NCI-H2196 (cell line): ENCODE data around the gene ANKRD11.
"Not testable (repeated sequence)": the region's sequence is repeated elsewhere in the genome, so short reads cannot be mapped to it uniquely, and the experiment has no call there.

Source experiments
- DNase-seq: peaks from one replicate; lab custom pipeline; 2025; ENCODE audit not compliant: unreplicated experiment; lab: John Stamatoyannopoulos, UW

Gene ANKRD11

DNA sequence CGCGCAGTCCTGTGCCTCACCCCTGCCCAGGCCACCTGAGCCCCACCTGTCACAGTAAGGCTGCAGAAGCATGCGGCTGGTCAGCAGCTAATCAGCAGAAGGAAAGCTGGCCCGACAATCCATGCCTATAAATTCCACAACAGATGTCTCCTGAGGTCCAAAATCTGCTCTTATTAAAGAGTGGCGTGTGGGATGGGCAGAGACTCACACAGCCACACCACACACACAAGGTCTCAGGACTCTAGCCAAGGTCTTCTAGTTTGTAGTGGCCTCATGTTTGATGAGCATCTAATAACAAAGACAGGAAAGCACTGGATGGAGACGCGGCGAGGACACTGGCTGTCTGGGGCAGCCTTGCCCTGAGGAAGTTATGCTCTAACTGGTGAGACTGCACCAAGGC lies 55.9 kb downstream of the ANKRD11 start:
- DNase-seq, result no peak

DNA sequence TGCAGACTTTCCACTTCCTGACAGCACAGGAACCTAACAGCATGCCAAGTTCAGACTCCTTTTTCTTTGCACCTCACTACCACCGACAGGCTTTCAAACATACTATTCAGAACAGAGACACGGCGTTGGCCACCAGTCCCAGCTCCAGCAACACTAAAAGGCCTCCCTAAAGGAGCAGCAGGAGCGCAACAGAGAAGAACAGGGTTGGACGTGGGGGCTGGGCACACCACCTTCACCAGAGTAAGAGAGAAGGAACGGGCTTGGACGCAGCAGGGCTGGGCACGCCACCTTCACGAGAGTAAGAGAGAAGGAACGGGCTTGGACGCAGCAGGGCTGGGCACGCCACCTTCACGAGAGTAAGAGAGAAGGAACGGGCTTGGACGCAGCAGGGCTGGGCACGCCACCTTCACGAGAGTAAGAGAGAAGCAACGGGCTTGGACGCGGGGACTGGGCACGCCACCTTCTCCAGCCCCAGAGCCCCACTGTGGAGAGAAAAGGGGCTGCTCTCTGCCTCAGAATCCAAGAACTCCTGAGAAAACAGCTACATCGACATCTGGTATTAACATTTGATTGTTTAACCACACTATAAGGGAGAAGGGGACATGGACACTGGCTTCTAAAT lies 56.9 kb downstream of the ANKRD11 start:
- DNase-seq, result not testable (repeated sequence)

DNA sequence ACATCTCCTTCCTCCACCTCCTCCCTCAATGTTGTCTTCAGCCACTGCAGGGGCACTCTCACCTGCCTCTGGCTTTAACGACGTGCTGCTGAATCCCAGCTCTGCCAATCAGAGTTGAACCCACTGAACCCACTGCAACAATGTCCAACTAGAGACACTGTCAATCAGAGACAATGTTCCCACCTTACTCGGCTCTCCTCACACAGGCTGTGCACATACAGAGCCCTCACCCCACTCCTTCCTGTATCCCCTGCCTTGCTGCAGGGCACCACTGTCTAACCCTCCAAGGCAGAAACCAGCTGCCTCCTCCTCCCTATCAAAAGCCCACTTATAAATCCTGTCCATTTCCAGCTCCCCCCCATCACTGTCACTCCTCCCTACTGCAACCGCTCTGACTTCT lies 58.7 kb downstream of the ANKRD11 start:
- no peak for DNase-seq

DNA sequence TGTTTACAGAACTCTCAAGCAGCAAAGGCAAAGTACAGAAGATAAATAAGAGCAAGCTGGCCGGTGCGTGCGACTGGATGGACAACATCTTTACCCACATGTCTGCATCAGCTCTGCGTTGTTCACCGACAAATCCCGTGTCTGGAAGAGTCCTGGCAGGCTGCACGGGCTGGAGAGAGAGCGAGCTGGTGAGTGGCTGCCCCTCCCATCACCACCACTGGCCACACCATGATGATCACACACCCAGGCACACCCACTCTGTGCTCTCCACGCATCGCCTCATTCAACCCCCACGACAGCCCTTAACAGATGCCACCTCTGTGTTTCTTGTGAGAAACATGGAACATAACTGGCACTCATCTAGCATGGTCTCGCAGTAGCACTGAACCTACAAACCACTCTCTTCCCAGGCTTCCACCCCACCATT lies 59.2 kb downstream of the ANKRD11 start:
- DNase-seq, result peak; percentile 25

DNA sequence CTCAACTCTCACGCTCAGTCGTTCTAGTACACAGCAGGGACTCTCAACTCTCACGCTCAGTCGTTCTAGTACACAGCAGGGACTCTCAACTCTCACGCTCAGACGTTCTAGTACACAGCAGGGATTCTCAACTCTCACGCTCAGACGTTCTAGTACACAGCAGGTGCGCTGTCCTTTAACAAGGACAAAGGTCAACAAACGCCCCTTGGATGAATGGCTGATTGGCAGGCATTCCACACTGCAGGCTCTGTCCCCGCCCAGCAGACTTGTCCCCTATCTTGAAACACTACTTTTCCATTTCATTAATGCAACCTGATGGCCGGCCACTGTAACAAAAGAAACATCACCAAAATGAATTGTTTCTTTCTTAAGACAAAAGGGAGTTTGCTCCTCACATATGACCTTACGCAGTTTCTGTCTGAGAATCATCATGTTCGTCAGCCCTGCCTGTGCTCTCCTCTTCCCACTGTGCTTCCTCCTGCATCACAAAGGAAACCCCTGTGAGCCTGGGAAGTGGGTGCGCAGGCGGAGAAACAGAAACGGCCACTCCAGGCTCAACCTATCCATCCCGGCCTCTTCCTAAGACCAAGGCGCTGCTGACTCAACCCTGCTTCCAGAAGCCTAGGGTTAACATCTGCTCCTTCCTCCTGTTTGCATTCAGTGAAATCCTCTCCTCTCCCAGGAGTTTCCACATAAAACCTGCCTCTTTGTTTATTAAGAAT lies 59.8 kb downstream of the ANKRD11 start:
- no peak for DNase-seq

DNA sequence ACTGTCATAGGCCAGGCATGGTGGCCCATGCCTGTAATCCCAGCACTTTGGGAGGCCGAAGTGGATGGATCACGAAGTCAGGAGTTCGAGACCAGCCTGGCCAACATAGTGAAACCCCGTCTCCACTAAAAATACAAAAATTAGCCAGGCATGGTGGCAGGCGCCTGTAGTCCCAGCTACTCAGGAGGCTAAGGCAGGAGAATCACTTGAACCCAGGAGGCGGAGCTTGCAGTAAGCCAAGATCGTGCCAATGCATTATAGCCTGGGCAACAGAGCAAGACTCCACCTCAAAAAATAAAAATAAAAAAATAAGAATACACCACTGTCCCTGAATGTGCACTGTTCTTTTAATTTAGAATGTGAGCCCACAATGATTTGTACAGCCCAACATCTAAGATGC lies 61.8 kb downstream of the ANKRD11 start:
- not testable (repeated sequence) for DNase-seq

DNA sequence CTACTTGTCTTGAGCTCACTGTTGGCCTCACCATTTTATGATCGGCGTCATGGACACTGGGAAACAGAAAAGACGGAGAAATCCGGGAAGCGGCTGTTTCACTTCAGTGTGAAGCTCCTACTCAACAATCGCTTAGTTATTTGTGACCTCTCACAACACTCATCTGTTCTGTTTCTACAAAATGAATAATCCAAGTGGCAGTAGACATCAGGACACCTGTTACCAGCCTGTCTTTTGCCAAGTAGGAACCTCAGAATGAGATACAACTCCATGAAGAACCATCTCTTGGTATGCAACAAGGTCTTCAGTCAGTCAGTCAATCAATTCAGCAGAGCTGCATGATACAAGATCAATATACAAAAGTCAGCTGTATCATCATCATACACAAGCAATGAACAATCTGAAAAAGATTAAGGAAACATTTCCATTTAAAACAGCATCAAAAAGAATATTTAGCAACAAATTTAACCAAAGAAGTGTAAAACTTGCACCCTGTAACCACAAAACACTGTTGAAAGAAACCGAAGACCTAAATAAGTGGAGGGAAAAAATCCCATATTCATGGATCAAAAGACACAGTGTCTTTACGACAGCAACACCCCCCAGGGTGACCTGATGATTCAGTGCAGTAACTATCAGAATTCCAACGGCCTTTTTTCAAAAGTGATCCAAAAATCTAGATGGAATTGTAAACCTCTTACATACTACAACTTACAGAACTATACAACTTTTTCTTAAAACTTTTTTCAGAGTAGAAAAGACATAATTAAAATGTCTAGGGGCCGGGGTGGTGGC lies 63.4 kb downstream of the ANKRD11 start:
- no peak for DNase-seq

DNA sequence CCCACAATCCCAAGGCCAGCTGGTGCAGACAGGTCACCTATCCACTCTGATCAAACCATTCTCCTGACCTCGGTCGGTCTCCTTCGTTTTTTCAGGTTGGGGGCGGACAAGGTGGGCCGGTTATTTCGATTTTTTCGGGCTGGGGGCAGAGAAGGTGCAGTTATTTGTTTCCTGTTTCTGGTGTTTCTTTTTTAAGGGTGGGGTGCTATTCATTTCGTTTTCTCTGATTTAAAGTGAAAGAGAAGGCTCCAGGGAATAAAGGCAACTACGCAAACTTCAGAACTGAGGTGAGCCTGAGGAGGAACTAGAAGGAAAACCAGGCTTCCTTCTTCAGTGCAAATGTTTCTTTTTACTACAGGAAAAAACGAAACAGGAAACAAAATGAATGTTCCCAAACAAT lies 64.8 kb downstream of the ANKRD11 start:
- no peak for DNase-seq

DNA sequence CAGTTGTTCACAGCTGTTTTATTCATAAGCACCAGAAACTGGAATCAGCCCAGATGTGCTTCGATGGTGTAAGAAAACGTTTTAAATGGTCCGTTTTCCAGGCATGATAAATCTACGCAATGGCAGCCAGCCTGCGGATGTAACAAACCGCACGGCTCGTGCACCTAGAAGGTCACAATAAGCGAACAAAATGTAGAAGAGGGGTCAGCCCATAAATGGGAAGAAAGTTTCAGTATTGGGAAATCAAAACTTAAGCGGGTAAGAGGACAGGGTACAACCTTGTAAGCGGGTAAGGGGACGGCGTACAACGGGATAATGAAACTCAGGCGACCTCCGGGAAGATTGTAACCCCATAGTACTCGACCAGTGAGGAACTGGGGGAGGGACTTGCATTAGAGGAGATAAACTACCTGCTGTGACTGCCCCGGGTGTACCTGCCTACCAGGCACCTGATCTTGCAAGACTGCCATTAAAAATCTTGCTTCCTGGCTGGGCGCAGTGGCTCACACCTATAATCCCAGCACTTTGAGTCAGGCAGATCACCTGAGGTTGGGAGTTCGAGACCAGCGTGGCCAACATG lies 66.6 kb downstream of the ANKRD11 start:
- DNase-seq, result no peak

DNA sequence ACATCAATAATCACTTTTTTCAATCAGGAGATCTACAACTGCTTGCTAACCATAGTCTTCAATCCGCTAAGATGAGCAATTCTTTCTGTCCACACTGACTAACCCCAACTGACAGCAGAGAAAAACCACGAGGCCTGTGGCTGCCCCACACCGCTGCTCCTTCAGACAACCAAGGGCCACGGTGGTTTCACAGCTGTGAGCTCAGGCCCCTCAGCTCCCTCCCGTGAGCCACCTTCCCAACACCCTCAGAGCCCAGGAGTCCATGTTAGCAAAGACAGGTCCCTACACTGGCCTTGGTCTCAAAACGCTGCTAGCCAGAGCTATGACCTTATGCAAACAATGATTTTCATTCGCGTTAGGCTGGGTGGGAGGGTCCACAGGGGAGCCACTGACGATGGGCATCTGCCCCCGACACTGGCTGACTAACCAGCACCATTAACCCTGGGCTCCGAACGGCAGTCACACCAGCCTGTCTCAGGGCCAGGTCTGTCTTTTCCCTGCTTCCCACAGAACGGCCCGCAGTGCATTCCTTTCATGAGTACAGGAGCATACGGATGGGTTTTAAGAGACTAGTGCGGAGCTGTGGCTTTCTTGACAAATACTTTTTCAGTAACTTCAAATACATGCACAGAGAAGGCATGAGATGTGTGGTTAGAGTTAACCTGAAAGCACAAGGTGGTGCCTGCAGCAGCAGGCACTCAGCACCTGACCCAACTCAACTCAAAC lies 67.3 kb downstream of the ANKRD11 start:
- no peak for DNase-seq

DNA sequence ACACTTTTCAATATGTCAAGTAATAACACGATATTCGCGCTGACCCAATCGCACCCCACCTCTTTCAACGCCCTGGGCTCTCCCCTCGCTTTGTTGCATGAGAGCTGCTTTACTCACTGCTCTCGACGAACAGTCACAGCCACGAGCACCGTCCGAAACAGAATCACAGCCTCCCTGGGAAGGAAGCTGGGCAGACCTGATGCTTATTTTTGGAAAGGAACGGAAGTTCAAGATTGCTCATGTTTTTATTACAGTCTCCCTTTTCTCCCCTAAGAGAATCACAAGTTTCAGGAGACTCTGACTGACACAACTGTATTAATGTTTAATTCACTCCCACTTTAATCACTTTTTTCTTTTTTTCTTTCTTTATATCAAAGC lies 67.8 kb downstream of the ANKRD11 start:
- DNase-seq, result no peak

DNA sequence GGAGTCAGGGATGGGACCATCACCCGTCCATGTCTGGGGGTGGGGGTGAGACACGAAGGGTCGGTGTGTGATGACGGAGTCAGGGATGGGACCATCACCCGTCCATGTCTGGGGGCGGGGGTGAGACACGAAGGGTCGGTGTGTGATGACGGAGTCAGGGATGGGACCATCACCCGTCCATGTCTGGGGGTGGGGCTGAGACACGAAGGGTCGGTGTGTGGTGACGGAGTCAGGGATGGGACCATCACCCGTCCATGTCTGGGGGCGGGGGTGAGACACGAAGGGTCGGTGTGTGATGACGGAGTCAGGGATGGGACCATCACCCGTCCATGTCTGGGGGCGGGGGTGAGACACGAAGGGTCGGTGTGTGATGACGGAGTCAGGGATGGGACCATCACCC lies 69.1 kb downstream of the ANKRD11 start:
- not testable (repeated sequence) for DNase-seq

DNA sequence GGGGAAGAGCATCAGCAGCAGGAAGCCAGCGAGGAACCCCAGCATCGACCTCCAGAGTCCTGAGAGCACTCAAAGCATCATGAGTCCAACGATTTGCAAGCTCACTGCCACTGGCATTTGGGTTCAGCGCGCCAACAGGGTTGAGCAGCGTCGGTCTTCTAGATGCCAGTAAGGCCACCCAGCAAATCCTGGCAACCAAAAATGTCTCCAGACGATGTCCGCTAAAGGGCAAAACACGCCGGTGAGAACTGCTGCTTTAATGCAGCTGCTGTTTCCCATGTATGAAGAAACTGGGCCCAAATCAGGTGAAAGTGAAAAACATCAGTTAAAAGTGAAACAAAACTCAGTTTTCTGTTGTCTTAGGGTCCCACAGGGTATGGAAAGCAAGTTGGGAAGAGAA lies 70.2 kb downstream of the ANKRD11 start:
- no peak for DNase-seq

DNA sequence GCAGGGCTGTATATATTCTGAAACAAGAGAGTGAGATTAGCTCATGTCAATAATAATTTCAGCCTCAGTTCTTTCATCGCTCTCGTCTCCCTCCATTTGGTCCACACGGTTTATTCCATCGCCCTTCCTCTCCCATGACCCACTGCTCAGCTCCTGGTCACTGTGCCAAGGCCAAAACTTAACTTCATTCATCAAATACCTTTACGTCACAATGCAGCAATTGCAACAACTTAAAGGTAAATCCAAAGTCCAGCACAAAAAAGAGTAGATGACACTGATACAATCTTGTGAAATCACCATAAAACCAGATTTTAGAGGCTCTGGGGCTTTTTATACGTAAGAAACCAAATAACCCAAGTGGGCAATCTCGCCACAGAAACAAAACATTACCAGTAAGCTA lies 72.0 kb downstream of the ANKRD11 start:
- DNase-seq, result no peak

DNA sequence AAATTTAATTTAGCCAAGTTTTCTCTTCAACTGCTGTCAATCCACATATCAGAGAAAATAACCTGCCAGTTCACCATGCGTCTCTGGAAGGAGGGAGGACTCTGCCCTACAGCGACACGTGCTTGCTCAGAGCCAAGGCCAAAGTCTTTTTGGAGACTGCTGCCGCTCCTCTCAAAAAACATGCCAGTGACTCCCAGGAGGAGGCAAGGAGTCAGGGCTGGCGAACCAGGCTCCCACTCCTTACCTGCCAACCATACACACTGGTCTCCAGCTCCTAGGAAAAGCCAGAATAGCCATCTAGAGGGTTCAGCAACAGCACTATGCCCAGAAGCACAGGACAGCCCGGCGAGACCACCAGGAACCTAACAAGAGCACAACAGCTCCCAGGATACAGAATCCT lies 73.0 kb downstream of the ANKRD11 start:
- DNase-seq, result no peak

DNA sequence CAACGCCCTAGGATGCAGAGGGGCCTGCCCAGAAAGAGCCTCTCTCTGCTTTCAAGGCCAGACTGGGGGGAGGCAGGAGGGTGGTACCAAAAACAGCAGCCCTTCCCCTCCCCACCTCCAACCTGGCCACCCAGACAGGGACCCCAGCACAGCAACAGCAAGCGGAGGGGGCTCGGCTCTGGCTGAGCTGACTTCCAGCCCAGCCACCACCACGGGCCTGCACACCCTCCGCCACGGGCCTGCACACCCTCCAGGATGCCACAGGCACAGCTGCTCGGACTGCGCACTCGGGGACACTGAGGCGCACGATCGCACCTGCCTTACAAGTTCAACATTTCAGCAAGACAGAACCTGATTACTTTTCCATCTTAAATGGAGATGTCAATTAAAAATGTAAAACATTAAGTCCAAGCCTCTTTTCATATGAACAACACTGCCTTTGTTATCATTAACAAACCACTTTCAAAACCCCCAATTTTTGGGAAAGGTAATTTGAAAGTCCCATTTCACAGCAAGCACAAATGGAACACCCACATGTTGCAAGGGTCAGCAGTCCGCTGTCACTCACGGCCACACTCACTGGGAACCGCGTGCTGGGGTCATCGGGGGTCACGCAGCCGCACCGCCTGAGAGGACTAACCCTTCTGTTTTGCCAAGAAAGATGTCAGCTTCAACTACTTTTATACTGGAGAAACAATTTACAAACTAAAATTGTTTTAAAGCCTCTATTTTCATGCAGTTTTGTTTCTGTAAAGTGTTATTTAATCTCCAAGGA lies 76.4 kb downstream of the ANKRD11 start:
- no peak for DNase-seq

DNA sequence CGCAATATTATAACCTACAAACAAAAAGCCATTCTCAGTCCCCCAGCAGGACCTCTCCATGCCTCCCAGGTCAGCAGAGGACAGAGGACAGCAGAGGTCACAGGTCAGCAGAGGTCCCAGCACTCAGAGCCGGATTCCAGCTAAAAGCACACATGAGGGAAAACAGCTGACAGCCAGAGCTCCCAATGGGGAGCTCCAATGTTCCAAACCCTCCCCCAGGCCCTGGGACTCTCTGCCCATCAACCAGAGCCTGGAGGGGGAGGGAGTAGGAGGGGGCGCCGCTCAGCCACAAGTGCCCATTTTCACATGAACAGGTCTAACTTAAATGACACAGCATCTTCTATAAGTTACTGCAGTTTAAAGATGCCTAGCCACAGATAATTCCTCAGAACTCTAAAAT lies 77.5 kb downstream of the ANKRD11 start:
- DNase-seq, result no peak

DNA sequence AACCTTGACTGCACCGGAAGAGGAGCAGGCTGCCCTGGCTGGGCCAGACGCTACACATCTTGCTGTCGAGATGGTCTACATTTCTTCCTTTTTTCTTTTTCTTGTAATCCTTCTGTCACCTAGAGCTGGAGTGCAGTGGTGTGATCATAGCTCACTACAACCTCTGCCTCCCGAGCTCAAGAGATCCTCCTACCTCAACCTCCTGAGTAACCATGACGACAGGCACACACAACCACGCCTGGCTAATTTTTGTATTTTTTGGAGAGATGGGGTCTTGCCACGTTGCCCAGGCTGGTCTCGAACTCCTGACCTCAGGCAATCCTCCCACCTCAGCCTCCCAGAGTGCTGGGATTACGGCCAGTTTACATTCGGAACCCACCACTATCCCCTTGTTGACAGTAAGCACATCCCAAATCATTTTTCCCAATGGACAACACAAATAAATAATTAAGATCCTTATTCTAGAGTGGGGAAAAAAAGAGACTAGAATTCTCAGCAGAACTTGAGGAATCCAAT lies 79.0 kb downstream of the ANKRD11 start:
- no peak for DNase-seq

DNA sequence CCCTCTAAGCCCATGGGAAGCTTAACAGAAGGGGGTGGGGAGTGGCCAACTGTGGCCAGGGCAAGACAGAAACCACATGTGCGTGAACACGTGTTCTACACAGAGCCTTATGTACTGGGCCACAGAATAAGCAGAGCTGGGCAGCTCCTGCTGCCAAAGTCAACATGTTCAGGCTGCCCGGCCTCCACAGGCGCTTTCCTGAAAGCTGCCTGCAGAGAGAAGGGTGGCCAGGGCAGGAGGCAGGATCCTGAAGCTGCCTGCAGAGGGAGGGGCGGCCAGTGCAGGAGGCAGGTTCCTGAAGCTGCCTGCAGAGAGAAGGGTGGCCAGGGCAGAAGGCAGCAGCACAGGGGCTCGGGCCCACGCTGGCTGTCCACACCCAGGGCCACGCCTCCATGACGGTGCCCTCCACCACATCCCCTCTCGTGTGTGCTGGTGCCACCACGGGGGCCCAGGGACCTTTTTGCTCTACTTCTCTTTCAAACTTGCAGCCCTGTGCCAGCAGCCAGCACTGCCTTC lies 79.5 kb downstream of the ANKRD11 start:
- DNase-seq, result peak; percentile 60

DNA sequence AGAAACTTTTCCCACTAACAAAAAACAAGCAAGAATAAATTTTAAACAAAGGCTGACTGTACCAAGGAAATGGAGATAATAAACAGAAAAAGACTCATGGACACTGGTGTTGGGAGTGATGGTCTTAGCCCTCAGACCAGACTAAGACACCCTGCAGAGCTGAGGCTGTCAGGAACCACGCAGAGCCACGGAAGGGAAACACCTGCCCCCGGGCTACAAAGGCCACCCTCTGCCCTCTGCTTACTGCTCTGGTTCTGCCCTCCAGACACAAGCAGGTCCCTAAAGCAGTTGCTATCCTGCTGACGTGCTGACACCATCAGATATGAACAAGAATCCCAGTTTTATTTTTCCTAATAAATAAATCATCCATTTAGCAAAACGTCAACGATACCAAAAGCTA lies 80.0 kb downstream of the ANKRD11 start:
- DNase-seq, result no peak
